Type B pancreatic cell (in vitro differentiated cells): ENCODE results near the gene RPLP2. TPM values are rescaled to one million over a fixed set of nuclear protein-coding genes. Genes with fewer than 3 reads are reported as not detected.
A peak's percentile ranks its signal among the peaks of the same experiment; 100 is the strongest.

ENCODE experiments used
- DNase-seq: peaks from one replicate; pipeline ENCODE4 v3.0.0; 2021; ENCODE audit warnings: mixed read lengths; ENCODE audit not compliant: unreplicated experiment; ENCODE audit errors: extremely low spot score
- H3K27ac Mint-ChIP-seq: 2 replicates; pipeline ENCODE4 v1.8.0; 2021; ENCODE audit warnings: mild to moderate bottlenecking, mixed read lengths
- H3K27me3 Mint-ChIP-seq: 2 replicates; pipeline ENCODE4 v1.8.0; 2021; ENCODE audit warnings: mixed read lengths
- H3K36me3 Mint-ChIP-seq: 2 replicates; pipeline ENCODE4 v1.8.0; 2021; ENCODE audit warnings: mixed read lengths
- H3K4me1 Mint-ChIP-seq: one replicate; pipeline ENCODE4 v1.8.0; 2021; ENCODE audit warnings: mixed read lengths; ENCODE audit not compliant: unreplicated experiment
- H3K4me3 Mint-ChIP-seq: 2 replicates; pipeline ENCODE4 v1.8.0; 2021; ENCODE audit warnings: mild to moderate bottlenecking, mixed read lengths
- H3K9me3 Mint-ChIP-seq: 2 replicates; pipeline ENCODE4 v1.8.0; 2021; ENCODE audit warnings: mixed read lengths
- long read RNA-seq: library from polyadenylated mRNA; unstranded; transcript quantifications from one replicate; pipeline ENCODE4 v2.0.0, GENCODE V29; 2020
- total RNA-seq: library from RNA; stranded (reverse); gene quantifications from 2 replicates; pipeline ENCODE4 v1.2.1, GENCODE V29; 2021; ENCODE audit warnings: low replicate concordance
- TF ChIP-seq, protein P1 (sequence below): fragments of 200-600 bp; sonication (generic); conservative IDR thresholded peaks from 2 replicates; pipeline ENCODE4 v1.5.0; 2021; ENCODE audit warnings: antibody characterized with exemption, mild to moderate bottlenecking

Gene RPLP2
- total RNA-seq, result 1,985 and 2,207 TPM in 2 replicates
- long read RNA-seq, transcript RPLP2-201 (5 exons, 781 nt), result major isoform, 810 of 852 reads
- long read RNA-seq, transcript RPLP2-205 (2 exons, 646 nt), result minor isoform, 5 of 852 reads
- long read RNA-seq, partial matches to known transcripts, result 2 of 852 reads
- long read RNA-seq, other reads (novel, unspliced or antisense), result 30 of 852 reads

DNA sequence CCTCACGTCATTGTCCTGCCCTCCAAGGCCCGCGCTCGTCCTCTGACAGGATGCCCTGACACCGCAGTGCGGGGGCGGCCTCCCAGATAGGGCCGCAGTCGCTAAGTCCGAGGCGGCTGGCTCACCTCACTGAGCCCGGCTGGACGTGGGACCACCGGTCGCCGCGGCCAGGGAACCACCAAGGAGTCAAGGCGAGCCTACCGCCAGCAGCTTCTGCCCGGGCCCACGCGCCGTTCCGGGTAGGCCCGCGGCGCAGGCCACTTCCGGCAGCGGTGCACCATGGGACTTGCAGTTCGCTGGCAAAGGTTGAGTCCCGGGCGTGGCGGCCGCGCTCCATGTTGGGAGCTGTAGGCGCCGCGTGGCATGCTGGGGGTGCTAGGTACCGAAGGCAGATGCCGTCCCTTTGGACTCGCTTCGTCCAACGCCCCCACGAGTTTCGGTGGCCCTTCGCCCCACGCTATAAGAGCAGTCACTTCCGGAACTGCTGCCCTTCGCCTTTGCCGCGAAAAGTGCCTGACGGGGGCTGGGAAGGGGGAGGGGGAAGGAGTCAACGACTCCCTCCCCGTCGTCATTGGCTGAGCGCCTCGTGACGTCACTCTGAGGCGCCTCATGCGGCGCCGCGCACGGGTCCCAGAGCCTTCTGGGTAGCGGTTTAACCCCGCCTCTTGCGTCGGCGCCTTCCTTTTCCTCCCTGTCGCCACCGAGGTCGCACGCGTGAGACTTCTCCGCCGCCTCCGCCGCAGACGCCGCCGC lies at the start of gene RPLP2:
RPLP2 (plus strand) TSS at position 681 of the 753 bp plus-strand sequence. CDS start 268 bp downstream, outside the sequence.
- Mint-ChIP-seq H3K27me3 (no peaks in the 10 kb centered on the region), H3K9me3 (no peaks in the 10 kb centered on the region), H3K4me1 (peaks cover 10% of the 10 kb centered on the region), H3K36me3 (no peaks in the 10 kb centered on the region), H3K27ac (peak within 1 kb of the TSS; percentile 98), H3K4me3 (peak within 1 kb of the TSS; percentile 95)
- DNase-seq, result peak; percentile 98
- TF ChIP-seq, protein P1, sequence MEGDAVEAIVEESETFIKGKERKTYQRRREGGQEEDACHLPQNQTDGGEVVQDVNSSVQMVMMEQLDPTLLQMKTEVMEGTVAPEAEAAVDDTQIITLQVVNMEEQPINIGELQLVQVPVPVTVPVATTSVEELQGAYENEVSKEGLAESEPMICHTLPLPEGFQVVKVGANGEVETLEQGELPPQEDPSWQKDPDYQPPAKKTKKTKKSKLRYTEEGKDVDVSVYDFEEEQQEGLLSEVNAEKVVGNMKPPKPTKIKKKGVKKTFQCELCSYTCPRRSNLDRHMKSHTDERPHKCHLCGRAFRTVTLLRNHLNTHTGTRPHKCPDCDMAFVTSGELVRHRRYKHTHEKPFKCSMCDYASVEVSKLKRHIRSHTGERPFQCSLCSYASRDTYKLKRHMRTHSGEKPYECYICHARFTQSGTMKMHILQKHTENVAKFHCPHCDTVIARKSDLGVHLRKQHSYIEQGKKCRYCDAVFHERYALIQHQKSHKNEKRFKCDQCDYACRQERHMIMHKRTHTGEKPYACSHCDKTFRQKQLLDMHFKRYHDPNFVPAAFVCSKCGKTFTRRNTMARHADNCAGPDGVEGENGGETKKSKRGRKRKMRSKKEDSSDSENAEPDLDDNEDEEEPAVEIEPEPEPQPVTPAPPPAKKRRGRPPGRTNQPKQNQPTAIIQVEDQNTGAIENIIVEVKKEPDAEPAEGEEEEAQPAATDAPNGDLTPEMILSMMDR, result no peak

DNA sequence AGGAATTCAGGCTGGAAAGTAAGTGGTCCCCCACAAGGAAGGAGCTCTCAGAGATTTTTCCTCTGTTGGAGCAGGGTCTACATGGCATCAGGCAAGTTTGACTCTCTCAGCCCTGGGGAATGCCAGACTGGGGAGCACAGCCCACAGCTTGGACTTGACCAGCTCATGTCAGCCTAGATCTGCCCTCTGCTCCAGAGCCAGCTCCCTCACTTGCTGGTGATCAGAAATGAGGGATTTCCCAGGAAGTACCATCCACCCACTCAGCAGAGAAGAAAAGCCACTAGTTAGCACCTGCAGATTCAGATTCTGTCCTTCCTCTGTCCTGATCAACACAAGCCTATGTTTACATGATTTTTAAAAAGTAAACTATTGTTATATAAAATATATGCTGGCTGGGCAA lies 49.5 kb upstream of the RPLP2 start:
- H3K36me3 Mint-ChIP-seq, result peaks cover 4% of the 10 kb centered on the region
- DNase-seq, result no peak
- no peak overlapping the region for H3K27ac Mint-ChIP-seq
- H3K4me3 Mint-ChIP-seq, result no peak overlapping the region
- no peaks in the 10 kb centered on the region for H3K4me1 Mint-ChIP-seq
- H3K27me3 Mint-ChIP-seq, result no peaks in the 10 kb centered on the region
- H3K9me3 Mint-ChIP-seq, result no peaks in the 10 kb centered on the region
- TF ChIP-seq, protein P1, result no peak

DNA sequence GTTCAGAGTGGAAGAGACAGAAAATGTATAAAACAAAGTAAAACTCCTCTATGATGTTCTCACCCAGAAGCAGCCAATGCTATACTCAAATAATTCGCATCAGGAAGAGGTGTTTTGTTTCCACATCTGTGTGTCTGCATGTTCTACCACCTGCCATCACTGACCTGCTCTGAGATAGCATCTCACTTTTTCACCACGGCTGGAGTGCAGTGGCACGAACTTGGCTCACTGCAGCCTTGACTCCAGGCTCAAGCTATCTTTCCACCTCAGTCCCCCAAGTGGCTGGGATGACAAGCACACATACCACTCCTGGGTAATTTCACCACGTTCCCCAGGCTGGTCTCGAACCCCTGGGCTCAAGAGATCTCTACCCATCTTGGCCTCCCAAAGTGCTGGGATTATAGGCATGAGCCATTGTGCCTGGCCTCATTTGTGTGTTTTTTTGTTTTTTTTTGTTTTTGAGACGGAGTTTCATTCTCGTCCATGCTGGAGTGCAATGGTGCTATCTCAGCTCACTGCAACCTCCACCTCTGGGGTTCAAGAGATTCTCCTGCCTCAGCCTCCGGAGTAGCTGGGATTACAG lies 48.1 kb upstream of the RPLP2 start:
- TF ChIP-seq, protein P1, result no peak
- H3K36me3 Mint-ChIP-seq, result peaks cover 4% of the 10 kb centered on the region
- peak overlapping the region; percentile 21 for H3K27ac Mint-ChIP-seq
- H3K4me1 Mint-ChIP-seq, result no peaks in the 10 kb centered on the region
- H3K9me3 Mint-ChIP-seq, result no peaks in the 10 kb centered on the region
- no peak for DNase-seq
- H3K4me3 Mint-ChIP-seq, result no peak overlapping the region
- H3K27me3 Mint-ChIP-seq, result no peaks in the 10 kb centered on the region

DNA sequence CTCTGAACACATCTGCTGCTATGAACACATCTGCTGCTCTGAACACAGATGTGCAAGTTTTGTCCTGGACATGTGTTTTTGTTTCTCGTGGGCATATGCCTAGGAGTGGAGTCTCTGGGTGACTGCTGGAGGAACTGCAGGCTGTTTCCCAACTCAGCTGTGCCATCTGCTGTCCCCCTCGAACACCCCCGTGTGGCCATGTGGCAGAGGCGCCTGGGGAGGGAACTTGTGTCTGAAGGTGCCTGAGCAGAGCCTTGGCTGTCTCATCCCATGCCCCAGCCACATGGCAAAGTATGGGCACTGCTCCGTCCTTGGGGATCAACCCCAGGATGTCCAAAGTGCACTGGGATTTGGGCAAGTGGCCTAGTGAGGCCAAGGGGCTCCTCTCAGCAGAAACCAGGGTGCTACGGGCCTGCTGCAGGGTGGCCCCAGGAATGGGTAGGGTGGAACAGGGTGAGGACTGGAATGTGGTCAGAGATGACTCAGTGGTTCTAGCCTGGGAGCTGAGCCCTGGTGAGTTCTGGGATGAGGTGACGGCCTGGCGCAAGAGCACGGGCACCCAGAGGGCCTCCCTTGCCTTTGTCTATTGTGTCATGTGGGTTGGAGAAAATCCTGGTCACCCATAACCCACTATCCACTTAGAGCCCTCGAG lies 47.2 kb upstream of the RPLP2 start:
- no peak for DNase-seq
- Mint-ChIP-seq H3K36me3 (peaks cover 4% of the 10 kb centered on the region), H3K9me3 (no peaks in the 10 kb centered on the region), H3K27ac (peak overlapping the region; percentile 53), H3K27me3 (no peaks in the 10 kb centered on the region), H3K4me3 (no peak overlapping the region), H3K4me1 (no peaks in the 10 kb centered on the region)
- TF ChIP-seq, protein P1, result peak; percentile 32

DNA sequence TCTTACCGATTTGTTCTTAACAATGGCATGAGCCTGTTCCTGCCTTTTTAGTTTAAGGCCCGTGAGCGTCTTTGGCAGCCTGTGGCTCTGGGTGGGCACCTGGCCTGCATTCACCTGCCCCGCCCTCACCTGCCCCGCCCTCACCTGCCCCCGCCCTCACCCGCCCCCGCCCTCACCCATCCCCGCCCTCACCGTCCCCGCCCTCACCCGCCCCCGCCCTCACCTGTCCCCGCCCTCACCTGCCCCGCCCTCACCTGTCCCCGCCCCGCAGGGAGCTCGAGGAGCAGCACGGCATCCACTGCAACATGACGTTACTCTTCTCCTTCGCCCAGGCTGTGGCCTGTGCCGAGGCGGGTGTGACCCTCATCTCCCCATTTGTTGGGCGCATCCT lies 46.7 kb upstream of the RPLP2 start:
- TF ChIP-seq, protein P1, result no peak
- no peaks in the 10 kb centered on the region for H3K9me3 Mint-ChIP-seq
- no peaks in the 10 kb centered on the region for H3K4me1 Mint-ChIP-seq
- H3K27ac Mint-ChIP-seq, result peak overlapping the region; percentile 55
- no peak overlapping the region for H3K4me3 Mint-ChIP-seq
- no peaks in the 10 kb centered on the region for H3K27me3 Mint-ChIP-seq
- no peak for DNase-seq
- peaks cover 4% of the 10 kb centered on the region for H3K36me3 Mint-ChIP-seq
